OCI-LY7 (cell line): ENCODE results near the gene C1orf50.

Experiments
- CTCF ChIP-seq: fragments of 200-600 bp; sonication (generic); conservative IDR thresholded peaks from 2 replicates; pipeline ENCODE4 v1.5.1; 2014; ENCODE audit warnings: mild to moderate bottlenecking, antibody characterized with exemption, low read length, moderate library complexity, mixed read lengths
- EZH2phosphoT487 ChIP-seq: fragments of 200-600 bp; sonication (generic); IDR thresholded peaks from 2 replicates; pipeline ENCODE4 v1.6.1; 2018; ENCODE audit warnings: low read depth, borderline replicate concordance, mild to moderate bottlenecking, mixed run types, antibody characterized with exemption, low read length, moderate library complexity, mixed read lengths

DNA sequence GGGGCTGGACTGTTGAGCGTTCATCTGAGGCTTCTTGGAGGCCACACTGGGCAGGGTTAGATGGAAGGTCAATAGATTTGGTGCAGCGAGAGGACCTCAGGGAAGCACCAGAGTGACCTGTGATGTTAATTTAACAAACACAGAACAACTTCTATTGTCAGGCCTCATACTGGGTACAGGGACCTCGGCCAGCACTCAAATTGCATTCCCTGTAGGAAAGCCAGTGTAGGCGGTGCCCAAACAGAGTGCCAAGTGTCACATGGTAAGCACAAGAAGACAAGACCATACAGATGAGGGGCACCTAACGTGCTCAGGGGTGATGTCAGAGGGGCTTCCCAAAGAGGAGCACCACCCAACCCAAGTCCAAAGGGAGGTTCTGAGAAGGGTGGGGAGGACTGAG is 19.0 kb downstream of the C1orf50 start:
- TF ChIP-seq CTCF (no peak), EZH2phosphoT487 (no peak)
